Measurements from ENCODE around the gene HAVCR1.

Gene HAVCR1

DNA sequence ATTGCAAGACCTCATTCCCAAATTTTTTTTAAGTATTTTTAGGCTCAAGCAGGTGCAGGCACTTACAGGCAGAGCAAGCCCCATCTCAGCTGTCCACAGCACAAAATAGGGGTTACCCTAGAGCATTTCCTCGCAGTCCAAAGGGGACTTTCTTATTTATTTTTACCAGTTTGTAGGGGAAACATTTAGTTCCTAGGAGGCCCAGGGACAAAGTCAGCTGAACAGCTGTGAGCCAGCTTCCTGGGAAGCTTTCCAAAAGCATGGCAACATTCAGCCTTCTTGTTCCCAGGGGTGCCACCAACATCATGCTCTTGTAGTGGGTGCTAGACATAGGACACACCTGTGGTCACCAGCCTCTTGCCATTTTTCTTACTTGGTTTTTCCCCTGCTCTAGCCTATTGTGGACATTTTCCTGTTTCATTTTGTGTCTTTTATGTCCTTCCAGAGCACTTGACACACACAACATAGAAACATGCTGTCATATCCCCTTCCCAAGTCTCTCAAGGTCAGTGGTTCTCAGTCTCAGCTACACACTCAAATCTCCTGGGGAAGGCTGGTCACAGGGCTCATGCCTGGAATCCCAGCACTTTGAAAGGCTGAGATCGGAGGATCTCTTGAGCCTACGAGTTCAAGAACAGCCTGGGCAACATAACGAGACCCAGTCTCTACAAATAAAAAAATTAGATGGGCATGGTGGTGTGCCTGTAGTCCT lies 38.2 kb downstream of the HAVCR1 start:
- Histone ChIP-seq H3K4me3 (ENCODE audit: low read depth, low read length) (no peak overlapping the region), H3K36me3 (ENCODE audit: control insufficient read depth in 2 of 2, insufficient read depth in 1 of 2, low read length in 2 of 2) (no peaks in the 10 kb centered on the region), H3K9me3 (ENCODE audit: control insufficient read depth, insufficient read depth, low read depth, low read length) (no peaks in the 10 kb centered on the region), H3K27ac (ENCODE audit: extremely low read depth, low read depth, low read length) (no peak overlapping the region), H3K4me1 (ENCODE audit: control insufficient read depth, insufficient read depth, low read length) (no peaks in the 10 kb centered on the region)
- TF ChIP-seq ZEB2 (tag by site-specific recombination; IDR thresholded peaks at IDR 0.05) (no peak), ZFHX2 (tag by site-specific recombination; conservative IDR thresholded peaks at IDR 0.05) (no peak), ZNF629 (tag by site-specific recombination; IDR thresholded peaks at IDR 0.05) (no peak), ZNF621 (tag by site-specific recombination; IDR thresholded peaks at IDR 0.05) (no peak), ZNF626 (tag by site-specific recombination; IDR thresholded peaks at IDR 0.05) (no peak), ZNF654 (tag by site-specific recombination; IDR thresholded peaks at IDR 0.05; ENCODE audit: low read depth) (no peak), YY2 (tag by site-specific recombination; IDR thresholded peaks at IDR 0.05) (no peak), ZNF571 (tag by site-specific recombination; IDR thresholded peaks at IDR 0.05) (no peak), ZNF426 (tag by site-specific recombination; IDR thresholded peaks at IDR 0.05) (no peak), ZNF16 (tag by site-specific recombination; IDR thresholded peaks at IDR 0.05; ENCODE audit: low read depth) (no peak), ZNF354C (tag by site-specific recombination; IDR thresholded peaks at IDR 0.05; ENCODE audit: borderline replicate concordance, low read depth) (no peak), ZNF341 (tag by site-specific recombination; IDR thresholded peaks at IDR 0.05; ENCODE audit: low read depth) (no peak)
- TF ChIP-seq, protein P1, sequence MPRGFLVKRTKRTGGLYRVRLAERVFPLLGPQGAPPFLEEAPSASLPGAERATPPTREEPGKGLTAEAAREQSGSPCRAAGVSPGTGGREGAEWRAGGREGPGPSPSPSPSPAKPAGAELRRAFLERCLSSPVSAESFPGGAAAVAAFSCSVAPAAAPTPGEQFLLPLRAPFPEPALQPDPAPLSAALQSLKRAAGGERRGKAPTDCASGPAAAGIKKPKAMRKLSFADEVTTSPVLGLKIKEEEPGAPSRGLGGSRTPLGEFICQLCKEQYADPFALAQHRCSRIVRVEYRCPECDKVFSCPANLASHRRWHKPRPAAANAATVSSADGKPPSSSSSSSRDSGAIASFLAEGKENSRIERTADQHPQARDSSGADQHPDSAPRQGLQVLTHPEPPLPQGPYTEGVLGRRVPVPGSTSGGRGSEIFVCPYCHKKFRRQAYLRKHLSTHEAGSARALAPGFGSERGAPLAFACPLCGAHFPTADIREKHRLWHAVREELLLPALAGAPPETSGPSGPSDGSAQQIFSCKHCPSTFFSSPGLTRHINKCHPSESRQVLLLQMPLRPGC (tag by site-specific recombination; IDR thresholded peaks at IDR 0.05): no peak
- TF ChIP-seq, protein P2, sequence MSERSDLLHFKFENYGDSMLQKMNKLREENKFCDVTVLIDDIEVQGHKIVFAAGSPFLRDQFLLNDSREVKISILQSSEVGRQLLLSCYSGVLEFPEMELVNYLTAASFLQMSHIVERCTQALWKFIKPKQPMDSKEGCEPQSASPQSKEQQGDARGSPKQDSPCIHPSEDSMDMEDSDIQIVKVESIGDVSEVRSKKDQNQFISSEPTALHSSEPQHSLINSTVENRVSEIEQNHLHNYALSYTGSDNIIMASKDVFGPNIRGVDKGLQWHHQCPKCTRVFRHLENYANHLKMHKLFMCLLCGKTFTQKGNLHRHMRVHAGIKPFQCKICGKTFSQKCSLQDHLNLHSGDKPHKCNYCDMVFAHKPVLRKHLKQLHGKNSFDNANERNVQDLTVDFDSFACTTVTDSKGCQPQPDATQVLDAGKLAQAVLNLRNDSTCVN (tag by site-specific recombination; optimal IDR thresholded peaks at IDR 0.05): no peak
- TF ChIP-seq, protein P3, sequence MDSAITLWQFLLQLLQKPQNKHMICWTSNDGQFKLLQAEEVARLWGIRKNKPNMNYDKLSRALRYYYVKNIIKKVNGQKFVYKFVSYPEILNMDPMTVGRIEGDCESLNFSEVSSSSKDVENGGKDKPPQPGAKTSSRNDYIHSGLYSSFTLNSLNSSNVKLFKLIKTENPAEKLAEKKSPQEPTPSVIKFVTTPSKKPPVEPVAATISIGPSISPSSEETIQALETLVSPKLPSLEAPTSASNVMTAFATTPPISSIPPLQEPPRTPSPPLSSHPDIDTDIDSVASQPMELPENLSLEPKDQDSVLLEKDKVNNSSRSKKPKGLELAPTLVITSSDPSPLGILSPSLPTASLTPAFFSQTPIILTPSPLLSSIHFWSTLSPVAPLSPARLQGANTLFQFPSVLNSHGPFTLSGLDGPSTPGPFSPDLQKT (IDR thresholded peaks at IDR 0.05; ENCODE audit: borderline replicate concordance, low read depth, low read length): no peak
- TF ChIP-seq, protein P4, sequence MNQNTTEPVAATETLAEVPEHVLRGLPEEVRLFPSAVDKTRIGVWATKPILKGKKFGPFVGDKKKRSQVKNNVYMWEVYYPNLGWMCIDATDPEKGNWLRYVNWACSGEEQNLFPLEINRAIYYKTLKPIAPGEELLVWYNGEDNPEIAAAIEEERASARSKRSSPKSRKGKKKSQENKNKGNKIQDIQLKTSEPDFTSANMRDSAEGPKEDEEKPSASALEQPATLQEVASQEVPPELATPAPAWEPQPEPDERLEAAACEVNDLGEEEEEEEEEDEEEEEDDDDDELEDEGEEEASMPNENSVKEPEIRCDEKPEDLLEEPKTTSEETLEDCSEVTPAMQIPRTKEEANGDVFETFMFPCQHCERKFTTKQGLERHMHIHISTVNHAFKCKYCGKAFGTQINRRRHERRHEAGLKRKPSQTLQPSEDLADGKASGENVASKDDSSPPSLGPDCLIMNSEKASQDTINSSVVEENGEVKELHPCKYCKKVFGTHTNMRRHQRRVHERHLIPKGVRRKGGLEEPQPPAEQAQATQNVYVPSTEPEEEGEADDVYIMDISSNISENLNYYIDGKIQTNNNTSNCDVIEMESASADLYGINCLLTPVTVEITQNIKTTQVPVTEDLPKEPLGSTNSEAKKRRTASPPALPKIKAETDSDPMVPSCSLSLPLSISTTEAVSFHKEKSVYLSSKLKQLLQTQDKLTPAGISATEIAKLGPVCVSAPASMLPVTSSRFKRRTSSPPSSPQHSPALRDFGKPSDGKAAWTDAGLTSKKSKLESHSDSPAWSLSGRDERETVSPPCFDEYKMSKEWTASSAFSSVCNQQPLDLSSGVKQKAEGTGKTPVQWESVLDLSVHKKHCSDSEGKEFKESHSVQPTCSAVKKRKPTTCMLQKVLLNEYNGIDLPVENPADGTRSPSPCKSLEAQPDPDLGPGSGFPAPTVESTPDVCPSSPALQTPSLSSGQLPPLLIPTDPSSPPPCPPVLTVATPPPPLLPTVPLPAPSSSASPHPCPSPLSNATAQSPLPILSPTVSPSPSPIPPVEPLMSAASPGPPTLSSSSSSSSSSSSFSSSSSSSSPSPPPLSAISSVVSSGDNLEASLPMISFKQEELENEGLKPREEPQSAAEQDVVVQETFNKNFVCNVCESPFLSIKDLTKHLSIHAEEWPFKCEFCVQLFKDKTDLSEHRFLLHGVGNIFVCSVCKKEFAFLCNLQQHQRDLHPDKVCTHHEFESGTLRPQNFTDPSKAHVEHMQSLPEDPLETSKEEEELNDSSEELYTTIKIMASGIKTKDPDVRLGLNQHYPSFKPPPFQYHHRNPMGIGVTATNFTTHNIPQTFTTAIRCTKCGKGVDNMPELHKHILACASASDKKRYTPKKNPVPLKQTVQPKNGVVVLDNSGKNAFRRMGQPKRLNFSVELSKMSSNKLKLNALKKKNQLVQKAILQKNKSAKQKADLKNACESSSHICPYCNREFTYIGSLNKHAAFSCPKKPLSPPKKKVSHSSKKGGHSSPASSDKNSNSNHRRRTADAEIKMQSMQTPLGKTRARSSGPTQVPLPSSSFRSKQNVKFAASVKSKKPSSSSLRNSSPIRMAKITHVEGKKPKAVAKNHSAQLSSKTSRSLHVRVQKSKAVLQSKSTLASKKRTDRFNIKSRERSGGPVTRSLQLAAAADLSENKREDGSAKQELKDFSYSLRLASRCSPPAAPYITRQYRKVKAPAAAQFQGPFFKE (tag by site-specific recombination; IDR thresholded peaks at IDR 0.05; ENCODE audit: borderline replicate concordance): no peak
- TF ChIP-seq, protein P5, sequence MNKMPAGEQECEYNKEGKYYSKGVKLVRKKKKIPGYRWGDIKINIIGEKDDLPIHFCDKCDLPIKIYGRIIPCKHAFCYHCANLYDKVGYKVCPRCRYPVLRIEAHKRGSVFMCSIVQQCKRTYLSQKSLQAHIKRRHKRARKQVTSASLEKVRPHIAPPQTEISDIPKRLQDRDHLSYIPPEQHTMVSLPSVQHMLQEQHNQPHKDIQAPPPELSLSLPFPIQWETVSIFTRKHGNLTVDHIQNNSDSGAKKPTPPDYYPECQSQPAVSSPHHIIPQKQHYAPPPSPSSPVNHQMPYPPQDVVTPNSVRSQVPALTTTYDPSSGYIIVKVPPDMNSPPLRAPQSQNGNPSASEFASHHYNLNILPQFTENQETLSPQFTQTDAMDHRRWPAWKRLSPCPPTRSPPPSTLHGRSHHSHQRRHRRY (tag by site-specific recombination; IDR thresholded peaks at IDR 0.05): no peak
- TF ChIP-seq, protein P6, sequence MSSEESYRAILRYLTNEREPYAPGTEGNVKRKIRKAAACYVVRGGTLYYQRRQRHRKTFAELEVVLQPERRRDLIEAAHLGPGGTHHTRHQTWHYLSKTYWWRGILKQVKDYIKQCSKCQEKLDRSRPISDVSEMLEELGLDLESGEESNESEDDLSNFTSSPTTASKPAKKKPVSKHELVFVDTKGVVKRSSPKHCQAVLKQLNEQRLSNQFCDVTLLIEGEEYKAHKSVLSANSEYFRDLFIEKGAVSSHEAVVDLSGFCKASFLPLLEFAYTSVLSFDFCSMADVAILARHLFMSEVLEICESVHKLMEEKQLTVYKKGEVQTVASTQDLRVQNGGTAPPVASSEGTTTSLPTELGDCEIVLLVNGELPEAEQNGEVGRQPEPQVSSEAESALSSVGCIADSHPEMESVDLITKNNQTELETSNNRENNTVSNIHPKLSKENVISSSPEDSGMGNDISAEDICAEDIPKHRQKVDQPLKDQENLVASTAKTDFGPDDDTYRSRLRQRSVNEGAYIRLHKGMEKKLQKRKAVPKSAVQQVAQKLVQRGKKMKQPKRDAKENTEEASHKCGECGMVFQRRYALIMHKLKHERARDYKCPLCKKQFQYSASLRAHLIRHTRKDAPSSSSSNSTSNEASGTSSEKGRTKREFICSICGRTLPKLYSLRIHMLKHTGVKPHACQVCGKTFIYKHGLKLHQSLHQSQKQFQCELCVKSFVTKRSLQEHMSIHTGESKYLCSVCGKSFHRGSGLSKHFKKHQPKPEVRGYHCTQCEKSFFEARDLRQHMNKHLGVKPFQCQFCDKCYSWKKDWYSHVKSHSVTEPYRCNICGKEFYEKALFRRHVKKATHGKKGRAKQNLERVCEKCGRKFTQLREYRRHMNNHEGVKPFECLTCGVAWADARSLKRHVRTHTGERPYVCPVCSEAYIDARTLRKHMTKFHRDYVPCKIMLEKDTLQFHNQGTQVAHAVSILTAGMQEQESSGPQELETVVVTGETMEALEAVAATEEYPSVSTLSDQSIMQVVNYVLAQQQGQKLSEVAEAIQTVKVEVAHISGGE (tag by site-specific recombination; conservative IDR thresholded peaks at IDR 0.05; ENCODE audit: low read depth): no peak
- TF ChIP-seq, protein P7, sequence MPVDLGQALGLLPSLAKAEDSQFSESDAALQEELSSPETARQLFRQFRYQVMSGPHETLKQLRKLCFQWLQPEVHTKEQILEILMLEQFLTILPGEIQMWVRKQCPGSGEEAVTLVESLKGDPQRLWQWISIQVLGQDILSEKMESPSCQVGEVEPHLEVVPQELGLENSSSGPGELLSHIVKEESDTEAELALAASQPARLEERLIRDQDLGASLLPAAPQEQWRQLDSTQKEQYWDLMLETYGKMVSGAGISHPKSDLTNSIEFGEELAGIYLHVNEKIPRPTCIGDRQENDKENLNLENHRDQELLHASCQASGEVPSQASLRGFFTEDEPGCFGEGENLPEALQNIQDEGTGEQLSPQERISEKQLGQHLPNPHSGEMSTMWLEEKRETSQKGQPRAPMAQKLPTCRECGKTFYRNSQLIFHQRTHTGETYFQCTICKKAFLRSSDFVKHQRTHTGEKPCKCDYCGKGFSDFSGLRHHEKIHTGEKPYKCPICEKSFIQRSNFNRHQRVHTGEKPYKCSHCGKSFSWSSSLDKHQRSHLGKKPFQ (tag by site-specific recombination; IDR thresholded peaks at IDR 0.05): no peak
- ChIA-PET CTCF (no interaction called here), POLR2A (no interaction called here)
